Spleen (tissue), 11 donors: ENCODE measurements around the gene CSGALNACT2. TPM values are rescaled to one million over a fixed set of nuclear protein-coding genes. Genes with fewer than 3 reads are reported as not detected.

Experiments
- DNase-seq: peaks from one replicate; pipeline ENCODE4 v3.0.0-alpha.2; 2020
- H3K27ac ChIP-seq, 8 donors: fragments of 200-600 bp; sonication (generic) in 7 of 8; 1 replicate in 4 of 8; 2 replicates in 4 of 8; pipeline versions ENCODE4 v1.5.0 to v1.8.0; 2016 to 2021; ENCODE audit warnings: inconsistent platforms in 4 of 8, mild to moderate bottlenecking in 4 of 8, moderate library complexity in 1 of 8
- H3K27me3 ChIP-seq, 7 donors: fragments of 200-600 bp; sonication (generic) in 6 of 7; replicated peaks in 1 of 7; 1 replicate in 4 of 7; 2 replicates in 3 of 7; pipeline versions ENCODE4 v1.5.0 to v1.8.0; 2016 to 2021; ENCODE audit warnings: inconsistent platforms in 3 of 7, mild to moderate bottlenecking in 1 of 7
- H3K36me3 ChIP-seq, 6 donors: fragments of 200-600 bp; sonication (generic) in 5 of 6; 1 replicate in 4 of 6; 2 replicates in 2 of 6; pipeline versions ENCODE4 v1.5.0 to v1.8.0; 2016 to 2021; ENCODE audit warnings: inconsistent platforms in 2 of 6
- H3K4me1 ChIP-seq, 6 donors: fragments of 200-600 bp; sonication (generic) in 5 of 6; 1 replicate in 3 of 6; 2 replicates in 3 of 6; pipeline versions ENCODE4 v1.5.0 to v1.8.0; 2016 to 2021; ENCODE audit warnings: inconsistent platforms in 3 of 6
- H3K4me3 ChIP-seq, 8 donors: fragments of 200-600 bp; sonication (generic) in 7 of 8; 1 replicate in 4 of 8; 2 replicates in 4 of 8; pipeline versions ENCODE4 v1.5.0 to v1.8.0; 2016 to 2021; ENCODE audit warnings: inconsistent platforms in 4 of 8, mild to moderate bottlenecking in 4 of 8, moderate library complexity in 2 of 8
- H3K9me3 ChIP-seq, 8 donors: fragments of 200-600 bp; sonication (generic) in 7 of 8; 1 replicate in 4 of 8; 2 replicates in 4 of 8; pipeline versions ENCODE4 v1.5.0 to v1.8.0; 2016 to 2021; ENCODE audit warnings: inconsistent platforms in 4 of 8
- CTCF ChIP-seq, 11 experiments: fragments of 200-600 bp in 7 of 11; fragments of 450-650 bp in 4 of 11; sonication (generic) in 4 of 11; IDR thresholded peaks in 8 of 11; conservative IDR thresholded peaks in 3 of 11; 1 replicate in 7 of 11; 2 replicates in 4 of 11; pipeline versions ENCODE4 v1.4.0 to v1.8.0; 2016 to 2021; ENCODE audit warnings: antibody characterized with exemption in 11 of 11, inconsistent platforms in 4 of 11, mild to moderate bottlenecking in 1 of 11
- POLR2A ChIP-seq, 3 donors: fragments of 450-650 bp; IDR thresholded peaks; one replicate each; pipeline ENCODE4 v1.5.1; 2017; ENCODE audit warnings: antibody characterized with exemption in 3 of 3, mild to moderate bottlenecking in 1 of 3
- POLR2AphosphoS5 ChIP-seq, 3 donors: sonication (generic); formaldehyde crosslinking; IDR thresholded peaks; one replicate each; pipeline ENCODE4 v1.5.1; 2017; ENCODE audit warnings: antibody characterized with exemption in 3 of 3
- whole genome bisulfite sequencing, 5 donors: extraction: QIAGEN DNeasy Blood & Tissue Kit in 3 of 5; methylation state at CpG; one replicate each; pipeline versions ENCODE4 v1.1.5 to v1.1.7; 2013 to 2018; 5-methylcytosine and 5-hydroxymethylcytosine counted together
- intact Hi-C: fragments of 100-400 bp; cut with DNase I; formaldehyde crosslinking; loops from one replicate; pipeline ENCODE4 v1.15.0; 2023; ENCODE audit warnings: low total_unique reads
- polyA plus RNA-seq, 3 donors: library from polyadenylated mRNA; stranded (reverse); fragments of 200-250 nt; gene quantifications; one replicate each; pipeline ENCODE4 v1.2.1, GENCODE V29; 2013
- total RNA-seq, 7 donors: library from RNA; depleted of rRNA in 3 of 7; stranded (reverse); fragments of >200 nt in 3 of 7; fragmentation: NEBNext Ultra II Directional in 4 of 7; extraction: Animal tissue kit (Norgen Biotek cat#: 25700) in 4 of 7; gene quantifications; one replicate each; pipeline versions ENCODE4 v1.1.0 to v1.2.1, GENCODE V29; 2016 to 2021
- donor health status: healthy with polysubstance abuse.
- donor health status: DM: no; HTN: no; CAD: no; lungs with moderate emphysema.
- donor health status: DM: no; HTN: no; CAD: no.
- donor health status: Bipolar disorder and iron deficiency.
- donor health status: healthy.
- donor health status: DM: no; HTN: no; CAD: no.
- donor health status: DM: yes; HTN: yes; CAD: no.

The CSGALNACT2 gene
- total and polyA plus RNA-seq, 10 donors, result 8.1 to 77.1 (median 34.2) TPM

DNA sequence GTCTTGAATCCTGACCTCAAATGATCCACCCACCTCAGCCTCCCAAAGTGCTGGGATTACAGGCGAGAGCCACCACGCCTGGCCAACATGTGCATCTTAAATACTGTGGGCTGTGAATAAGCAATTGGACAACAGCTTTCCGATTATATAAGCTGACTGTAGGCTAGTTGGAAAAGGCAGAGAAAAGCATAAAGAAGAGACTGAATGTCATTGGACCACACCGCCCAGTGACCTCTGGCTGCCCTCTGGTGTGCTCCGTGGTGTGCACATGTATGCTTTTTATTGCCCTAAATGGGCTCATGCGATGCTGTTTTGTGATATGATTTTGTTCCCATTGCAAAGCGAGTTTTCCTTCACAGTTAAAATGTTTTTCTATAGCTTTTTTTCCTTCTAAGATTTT lies 15.4 kb upstream of the CSGALNACT2 start:
- intact Hi-C loops, result no loop called here
- Histone ChIP-seq H3K4me3 (no peak overlapping the region), H3K27me3 (no peaks in the 10 kb centered on the region), H3K9me3 (no peaks in the 10 kb centered on the region), H3K4me1 (peaks cover 10 to 42% (median 17%) of the 10 kb centered on the region in 6 donors), H3K27ac (no peak overlapping the region), H3K36me3 (no peaks in the 10 kb centered on the region)
- 85 to 98% (median 94%) methylated on average over 7 of the region's 7 CpGs for WGBS, 5 donors
- no peak for DNase-seq
- TF ChIP-seq POLR2A (IDR thresholded peaks at IDR 0.05), result no peak
- no peak for TF ChIP-seq CTCF (IDR thresholded peaks at IDR 0.05 in 8 of 11, conservative IDR thresholded peaks at IDR 0.05 in 3 of 11)
- no peak for TF ChIP-seq POLR2AphosphoS5 (IDR thresholded peaks at IDR 0.05)

GRCh38 chr10:43123361-43124093 lies 14.7 kb upstream of the CSGALNACT2 start:
- Histone ChIP-seq H3K4me1 (peaks cover 10 to 45% (median 17%) of the 10 kb centered on the region in 6 donors), H3K27ac (no peak overlapping the region), H3K27me3 (no peaks in the 10 kb centered on the region), H3K4me3 (no peak overlapping the region), H3K9me3 (no peaks in the 10 kb centered on the region), H3K36me3 (no peaks in the 10 kb centered on the region)
- DNase-seq, result peak; percentile 59
- WGBS, 5 donors, result 79 to 88% (median 84%) methylated on average over 9 of the region's 9 CpGs
- intact Hi-C loops, result no loop called here
- no peak for TF ChIP-seq CTCF (IDR thresholded peaks at IDR 0.05 in 8 of 11, conservative IDR thresholded peaks at IDR 0.05 in 3 of 11)
- TF ChIP-seq POLR2AphosphoS5 (IDR thresholded peaks at IDR 0.05), result no peak
- no peak for TF ChIP-seq POLR2A (IDR thresholded peaks at IDR 0.05)

- no peaks in the 10 kb centered on the region for H3K9me3 ChIP-seq
- TF ChIP-seq POLR2A (IDR thresholded peaks at IDR 0.05) (no peak), POLR2AphosphoS5 (IDR thresholded peaks at IDR 0.05) (no peak), CTCF (IDR thresholded peaks at IDR 0.05 in 8 of 11, conservative IDR thresholded peaks at IDR 0.05 in 3 of 11) (no peak)
- peaks cover 10 to 50% (median 20%) of the 10 kb centered on the region in 6 donors for H3K4me1 ChIP-seq
- 67 to 90% (median 80%) methylated on average over 6 of the region's 6 CpGs for WGBS, 5 donors
- intact Hi-C loops, result no loop called here
- H3K4me3 ChIP-seq, result no peak overlapping the region
- peak; percentile 52 for DNase-seq
- H3K36me3 ChIP-seq, result no peaks in the 10 kb centered on the region
- no peaks in the 10 kb centered on the region for H3K27me3 ChIP-seq
- no peak overlapping the region for H3K27ac ChIP-seq
Measured at GRCh38 chr10:43124094-43124521, 14.1 kb upstream of the CSGALNACT2 start.

- WGBS, 5 donors, result 86 to 97% (median 87%) methylated on average over 9 of the region's 9 CpGs
- no peaks in the 10 kb centered on the region for H3K27me3 ChIP-seq
- H3K4me1 ChIP-seq, result peaks cover 10 to 57% (median 21%) of the 10 kb centered on the region in 6 donors
- TF ChIP-seq CTCF (IDR thresholded peaks at IDR 0.05 in 8 of 11, conservative IDR thresholded peaks at IDR 0.05 in 3 of 11) (no peak), POLR2A (IDR thresholded peaks at IDR 0.05) (no peak), POLR2AphosphoS5 (IDR thresholded peaks at IDR 0.05) (no peak)
- H3K4me3 ChIP-seq, result no peak overlapping the region
- no peak overlapping the region for H3K27ac ChIP-seq
- H3K9me3 ChIP-seq, result no peaks in the 10 kb centered on the region
- DNase-seq, result peak; percentile 56
- intact Hi-C loops, result no loop called here
- no peaks in the 10 kb centered on the region for H3K36me3 ChIP-seq
Measured at GRCh38 chr10:43124574-43125273, 13.5 kb upstream of the CSGALNACT2 start.
